Measurements from ENCODE around the gene KIAA0319L. TPM values are rescaled to one million over a fixed set of nuclear protein-coding genes. Genes with fewer than 3 reads are reported as not detected.

KIAA0319L gene
- polyA plus RNA-seq, 1 donor (not counting 4 experiments of a cell fraction or from before 2014, with no cell fraction given) = 23.8 TPM

GRCh38 chr1:35386959-35387358 is 170.2 kb downstream of the KIAA0319L start:
- Histone ChIP-seq H3K9me3 (ENCODE audit: control insufficient read depth, low read depth, low read length) (no peaks in the 10 kb centered on the region), H3K4me3 (ENCODE audit: control insufficient read depth in 2 of 3, extremely low read depth in 1 of 3, insufficient read depth in 2 of 3, low read depth in 1 of 3, low read length in 3 of 3) (no peak overlapping the region), H4K20me1 (ENCODE audit: control insufficient read depth, extremely low read depth, insufficient read depth, low read length) (no peaks in the 10 kb centered on the region), H3K4me2 (ENCODE audit: control insufficient read depth, extremely low read depth, insufficient read depth, low read depth, low read length) (no peak overlapping the region), H3K9me1 (ENCODE audit: control insufficient read depth, extremely low read depth, insufficient read depth, low read length) (no peaks in the 10 kb centered on the region), H3K4me1 (ENCODE audit: control insufficient read depth, extremely low read depth, insufficient read depth, low read length) (no peaks in the 10 kb centered on the region), H3K36me3 (ENCODE audit: control insufficient read depth in 2 of 2, extremely low read depth in 1 of 2, insufficient read depth in 2 of 2, low read length in 2 of 2) (peaks cover 2 to 15% of the 10 kb centered on the region in 2 experiments), H3K79me2 (ENCODE audit: control insufficient read depth, insufficient read depth, low read length) (no peaks in the 10 kb centered on the region), H3K9ac (ENCODE audit: control insufficient read depth, extremely low read depth, insufficient read depth, low read length) (no peak overlapping the region), H2AFZ (ENCODE audit: control insufficient read depth, low read length) (no peak overlapping the region), H3K27me3 (ENCODE audit: control insufficient read depth, extremely low read depth, insufficient read depth, low read length) (no peaks in the 10 kb centered on the region), H3K27ac (ENCODE audit: control insufficient read depth, insufficient read depth, low read length) (no peak overlapping the region)
- dilution Hi-C loops (cut with MboI; ENCODE audit: extremely low pct_ligation_motif_present, low sequenced_read_pairs) = no loop called here
- no peak for DNase-seq (ENCODE audit: low read depth, low spot score)
- TF ChIP-seq CTCF (optimal IDR thresholded peaks at IDR 0.05 in 1 of 3, IDR thresholded peaks at IDR 0.05 in 1 of 3, conservative IDR thresholded peaks at IDR 0.05 in 1 of 3; ENCODE audit: extremely low read depth in 1 of 3, insufficient read depth in 2 of 3, low read length in 3 of 3) = no peak
- no peak for TF ChIP-seq EZH2 (IDR thresholded peaks at IDR 0.05; ENCODE audit: low read length)
- FAIRE-seq = no peak

- H3K27me3 ChIP-seq (ENCODE audit: control insufficient read depth, extremely low read depth, insufficient read depth, low read length) = no peaks in the 10 kb centered on the region
- H3K4me1 ChIP-seq (ENCODE audit: control insufficient read depth, extremely low read depth, insufficient read depth, low read length) = no peaks in the 10 kb centered on the region
- DNase-seq (ENCODE audit: low read depth, low spot score) (no peak), FAIRE-seq (no peak)
- H2AFZ ChIP-seq (ENCODE audit: control insufficient read depth, low read length) = no peak overlapping the region
- TF ChIP-seq EZH2 (IDR thresholded peaks at IDR 0.05; ENCODE audit: low read length) (no peak), CTCF (optimal IDR thresholded peaks at IDR 0.05 in 1 of 3, IDR thresholded peaks at IDR 0.05 in 1 of 3, conservative IDR thresholded peaks at IDR 0.05 in 1 of 3; ENCODE audit: extremely low read depth in 1 of 3, insufficient read depth in 2 of 3, low read length in 3 of 3) (no peak)
- H3K4me3 ChIP-seq (ENCODE audit: control insufficient read depth in 2 of 3, extremely low read depth in 1 of 3, insufficient read depth in 2 of 3, low read depth in 1 of 3, low read length in 3 of 3) = no peak overlapping the region
- dilution Hi-C loops (cut with MboI; ENCODE audit: extremely low pct_ligation_motif_present, low sequenced_read_pairs) = no loop called here
- no peaks in the 10 kb centered on the region for H3K79me2 ChIP-seq (ENCODE audit: control insufficient read depth, insufficient read depth, low read length)
- no peaks in the 10 kb centered on the region for H3K9me3 ChIP-seq (ENCODE audit: control insufficient read depth, low read depth, low read length)
- H3K9ac ChIP-seq (ENCODE audit: control insufficient read depth, extremely low read depth, insufficient read depth, low read length) = no peak overlapping the region
- H3K4me2 ChIP-seq (ENCODE audit: control insufficient read depth, extremely low read depth, insufficient read depth, low read depth, low read length) = no peak overlapping the region
- peaks cover 3 to 14% of the 10 kb centered on the region in 2 experiments for H3K36me3 ChIP-seq (ENCODE audit: control insufficient read depth in 2 of 2, extremely low read depth in 1 of 2, insufficient read depth in 2 of 2, low read length in 2 of 2)
- no peaks in the 10 kb centered on the region for H4K20me1 ChIP-seq (ENCODE audit: control insufficient read depth, extremely low read depth, insufficient read depth, low read length)
- H3K27ac ChIP-seq (ENCODE audit: control insufficient read depth, insufficient read depth, low read length) = no peak overlapping the region
- no peaks in the 10 kb centered on the region for H3K9me1 ChIP-seq (ENCODE audit: control insufficient read depth, extremely low read depth, insufficient read depth, low read length)
Observed at GRCh38 chr1:35386290-35386689, 170.9 kb downstream of the KIAA0319L start.

Other genes with a start within 250 kb of the KIAA0319L start
- gene NCDN, start 396 bp upstream of the KIAA0319L start, polyA plus RNA-seq = 10.5 to 16.6 TPM (median 15.9 TPM) in 3 replicates
- 0.26 to 0.67 TPM (median 0.51 TPM) in 3 replicates for gene TFAP2E, start 15.9 kb upstream of the KIAA0319L start, polyA plus RNA-seq
- gene PSMB2, start 84.1 kb upstream of the KIAA0319L start, polyA plus RNA-seq = 95.5 to 108 TPM (median 104 TPM) in 3 replicates
- gene C1orf216, start 161.5 kb upstream of the KIAA0319L start, polyA plus RNA-seq = 10.0 to 10.4 TPM (median 10.1 TPM) in 3 replicates
- gene CLSPN, start 212.6 kb upstream of the KIAA0319L start, polyA plus RNA-seq = 0.98 to 7.7 TPM (median 4.7 TPM) in 3 replicates

Measured in keratinocyte (primary cell).